ENCODE data around the gene ANAPC4.
A peak's percentile ranks its signal among the peaks of the same experiment; 100 is the strongest.
"Not testable (repeated sequence)": the region's sequence is repeated elsewhere in the genome, so short reads cannot be mapped to it uniquely, and the experiment has no call there.

Gene ANAPC4

GRCh38 chr4:25358515-25359275 lies 18.4 kb upstream of the ANAPC4 start:
- no peak for TF ChIP-seq CTCF (IDR thresholded peaks at IDR 0.05; ENCODE audit: low read length, missing control alignments)
- H3K4me3 ChIP-seq (replicated peaks; ENCODE audit: low read depth, low read length), result no peak overlapping the region
- DNase-seq (ENCODE audit: low read depth), result no peak

GRCh38 chr4:25361253-25361652 lies 15.8 kb upstream of the ANAPC4 start:
- TF ChIP-seq CTCF (IDR thresholded peaks at IDR 0.05; ENCODE audit: low read length, missing control alignments), result no peak
- no peak for DNase-seq (ENCODE audit: low read depth)
- H3K4me3 ChIP-seq (replicated peaks; ENCODE audit: low read depth, low read length), result no peak overlapping the region

GRCh38 chr4:25367004-25367621 lies 9.9 kb upstream of the ANAPC4 start:
- no peak overlapping the region for H3K4me3 ChIP-seq (replicated peaks; ENCODE audit: low read depth, low read length)
- DNase-seq (ENCODE audit: low read depth), result peak; percentile 72
- TF ChIP-seq CTCF (IDR thresholded peaks at IDR 0.05; ENCODE audit: low read length, missing control alignments), result peak; percentile 60

GRCh38 chr4:25367877-25368276 lies 9.2 kb upstream of the ANAPC4 start:
- TF ChIP-seq CTCF (IDR thresholded peaks at IDR 0.05; ENCODE audit: low read length, missing control alignments), result no peak
- H3K4me3 ChIP-seq (replicated peaks; ENCODE audit: low read depth, low read length), result no peak overlapping the region
- no peak for DNase-seq (ENCODE audit: low read depth)

- TF ChIP-seq CTCF (IDR thresholded peaks at IDR 0.05; ENCODE audit: low read length, missing control alignments), result no peak
- H3K4me3 ChIP-seq (replicated peaks; ENCODE audit: low read depth, low read length), result no peak overlapping the region
- DNase-seq (ENCODE audit: low read depth), result peak; percentile 5
Observed at GRCh38 chr4:25368315-25368714, 8.7 kb upstream of the ANAPC4 start.

- no peak for TF ChIP-seq CTCF (IDR thresholded peaks at IDR 0.05; ENCODE audit: low read length, missing control alignments)
- H3K4me3 ChIP-seq (replicated peaks; ENCODE audit: low read depth, low read length), result no peak overlapping the region
- no peak for DNase-seq (ENCODE audit: low read depth)
Observed at GRCh38 chr4:25370242-25370641, 6.8 kb upstream of the ANAPC4 start.

- DNase-seq (ENCODE audit: low read depth); H3K4me3 ChIP-seq (replicated peaks; ENCODE audit: low read depth, low read length): not testable (repeated sequence)
Observed at GRCh38 chr4:25372549-25372948, 4.5 kb upstream of the ANAPC4 start.

Measured in fibroblast of pulmonary artery (primary cell).